Stimulated activated CD8-positive, alpha-beta memory T cell treated with anti-CD3 and anti-CD28 coated beads, Interleukin-15, amount 100 ng/mL, for 1 hour (primary cell): ENCODE measurements around the gene DAZ1.
"Not testable (repeated sequence)": the region's sequence is repeated elsewhere in the genome, so short reads cannot be mapped to it uniquely, and the experiment has no call there.

ENCODE experiments used
- DNase-seq: peaks from one replicate; pipeline ENCODE4 v3.0.0-alpha.2; 2020; ENCODE audit warnings: low read depth

Gene DAZ1, protein sequence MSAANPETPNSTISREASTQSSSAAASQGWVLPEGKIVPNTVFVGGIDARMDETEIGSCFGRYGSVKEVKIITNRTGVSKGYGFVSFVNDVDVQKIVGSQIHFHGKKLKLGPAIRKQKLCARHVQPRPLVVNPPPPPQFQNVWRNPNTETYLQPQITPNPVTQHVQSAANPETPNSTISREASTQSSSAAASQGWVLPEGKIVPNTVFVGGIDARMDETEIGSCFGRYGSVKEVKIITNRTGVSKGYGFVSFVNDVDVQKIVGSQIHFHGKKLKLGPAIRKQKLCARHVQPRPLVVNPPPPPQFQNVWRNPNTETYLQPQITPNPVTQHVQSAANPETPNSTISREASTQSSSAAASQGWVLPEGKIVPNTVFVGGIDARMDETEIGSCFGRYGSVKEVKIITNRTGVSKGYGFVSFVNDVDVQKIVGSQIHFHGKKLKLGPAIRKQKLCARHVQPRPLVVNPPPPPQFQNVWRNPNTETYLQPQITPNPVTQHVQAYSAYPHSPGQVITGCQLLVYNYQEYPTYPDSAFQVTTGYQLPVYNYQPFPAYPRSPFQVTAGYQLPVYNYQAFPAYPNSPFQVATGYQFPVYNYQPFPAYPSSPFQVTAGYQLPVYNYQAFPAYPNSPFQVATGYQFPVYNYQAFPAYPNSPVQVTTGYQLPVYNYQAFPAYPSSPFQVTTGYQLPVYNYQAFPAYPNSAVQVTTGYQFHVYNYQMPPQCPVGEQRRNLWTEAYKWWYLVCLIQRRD

DNA sequence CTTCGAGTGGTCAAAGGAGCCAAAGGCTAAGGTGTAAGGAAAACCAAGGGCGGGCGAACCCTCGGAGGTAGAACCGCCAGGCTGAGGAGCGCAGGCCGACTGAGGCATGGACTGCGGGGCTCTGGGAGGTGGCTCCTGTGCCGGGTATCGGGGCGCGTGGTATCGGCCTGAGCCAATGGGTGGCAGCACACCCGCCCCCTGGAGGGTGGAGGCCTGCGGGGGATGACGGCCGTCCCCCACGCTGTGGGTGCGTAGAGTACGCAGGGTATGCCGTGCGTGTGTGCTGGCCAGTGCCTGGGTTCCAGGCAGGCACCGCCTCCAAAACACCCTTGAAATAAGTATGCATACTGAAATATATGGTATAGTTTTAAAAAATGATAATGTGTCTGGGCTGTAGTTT lies at the start of gene DAZ1:
TSS of gene DAZ1 (minus strand) at position 101 of the 400 bp plus-strand sequence. CDS start 208 bp downstream, outside the sequence.
- DNase-seq = not testable (repeated sequence)

DNA sequence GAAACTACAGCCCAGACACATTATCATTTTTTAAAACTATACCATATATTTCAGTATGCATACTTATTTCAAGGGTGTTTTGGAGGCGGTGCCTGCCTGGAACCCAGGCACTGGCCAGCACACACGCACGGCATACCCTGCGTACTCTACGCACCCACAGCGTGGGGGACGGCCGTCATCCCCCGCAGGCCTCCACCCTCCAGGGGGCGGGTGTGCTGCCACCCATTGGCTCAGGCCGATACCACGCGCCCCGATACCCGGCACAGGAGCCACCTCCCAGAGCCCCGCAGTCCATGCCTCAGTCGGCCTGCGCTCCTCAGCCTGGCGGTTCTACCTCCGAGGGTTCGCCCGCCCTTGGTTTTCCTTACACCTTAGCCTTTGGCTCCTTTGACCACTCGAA lies 20.4 kb upstream of the DAZ1 start, which contains the start of gene DAZ2:
TSS of gene DAZ2 (plus strand) at position 301 of the 400 bp plus-strand sequence. CDS start 208 bp downstream, outside the sequence.
- not testable (repeated sequence) for DNase-seq

DNA sequence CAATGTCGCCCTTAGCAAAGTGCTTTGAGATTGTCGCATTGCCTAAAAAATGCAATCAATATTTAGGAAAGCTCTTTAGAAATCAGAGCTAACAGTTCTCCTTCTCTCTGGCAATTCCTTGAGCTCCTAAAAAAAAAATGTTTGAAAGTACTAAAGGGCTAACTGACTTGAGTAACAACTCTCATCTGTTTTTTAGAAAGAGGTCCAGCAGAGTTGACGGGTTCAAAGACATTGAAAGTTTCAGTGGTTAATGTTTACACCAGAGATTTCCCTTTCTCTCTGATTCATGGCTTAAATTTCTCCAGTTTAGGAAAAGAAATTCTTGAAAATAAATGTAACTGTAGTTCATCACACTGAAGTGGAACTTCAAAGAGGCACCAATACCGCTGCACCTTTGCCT lies 11.9 kb upstream of the DAZ1 start:
- not testable (repeated sequence) for DNase-seq

DNA sequence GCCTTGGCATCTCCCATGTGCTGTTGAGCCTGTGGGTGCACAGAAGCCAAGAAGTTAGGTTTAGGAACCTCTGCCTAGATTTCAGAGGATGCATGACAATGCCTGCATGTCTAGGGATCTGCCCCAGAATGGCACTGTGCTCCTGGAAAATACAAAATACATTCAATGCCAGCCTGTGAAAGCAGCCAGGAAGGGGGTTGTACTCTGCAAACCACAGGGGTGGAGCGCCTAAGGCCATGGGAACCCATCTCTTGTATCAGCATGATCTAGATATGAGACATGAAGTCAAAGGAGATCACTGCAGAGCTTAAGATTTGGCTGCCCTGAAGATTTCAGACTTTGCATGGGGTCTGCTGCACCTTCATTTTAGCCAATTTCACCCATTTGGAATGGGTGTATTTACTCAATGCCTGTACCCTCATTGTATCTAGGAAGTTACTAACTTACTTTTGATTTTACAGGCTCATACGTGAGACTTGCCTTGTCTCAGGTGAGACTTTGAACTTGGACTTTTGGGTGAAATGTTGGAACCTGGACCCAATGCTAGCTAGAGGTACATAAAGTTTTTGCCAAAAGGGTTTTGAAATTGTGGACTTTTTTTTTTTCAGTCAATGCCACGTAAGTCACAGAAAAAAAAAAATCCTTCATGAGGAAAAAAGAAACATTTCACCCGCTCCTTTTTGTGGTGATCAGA lies 11.1 kb upstream of the DAZ1 start:
- DNase-seq = not testable (repeated sequence)

DNA sequence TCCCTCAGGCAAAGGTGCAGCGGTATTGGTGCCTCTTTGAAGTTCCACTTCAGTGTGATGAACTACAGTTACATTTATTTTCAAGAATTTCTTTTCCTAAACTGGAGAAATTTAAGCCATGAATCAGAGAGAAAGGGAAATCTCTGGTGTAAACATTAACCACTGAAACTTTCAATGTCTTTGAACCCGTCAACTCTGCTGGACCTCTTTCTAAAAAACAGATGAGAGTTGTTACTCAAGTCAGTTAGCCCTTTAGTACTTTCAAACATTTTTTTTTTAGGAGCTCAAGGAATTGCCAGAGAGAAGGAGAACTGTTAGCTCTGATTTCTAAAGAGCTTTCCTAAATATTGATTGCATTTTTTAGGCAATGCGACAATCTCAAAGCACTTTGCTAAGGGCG lies 8.6 kb upstream of the DAZ1 start:
- DNase-seq = not testable (repeated sequence)
